Motor neuron (in vitro differentiated cells): Measurements from ENCODE around the gene BEX5. TPM values are rescaled to one million over a fixed set of nuclear protein-coding genes. Genes with fewer than 3 reads are reported as not detected.
A peak's percentile ranks its signal among the peaks of the same experiment; 100 is the strongest.
"Not testable (repeated sequence)": the region's sequence is repeated elsewhere in the genome, so short reads cannot be mapped to it uniquely, and the experiment has no call there.

ENCODE experiments used
- ATAC-seq, 8 experiments: fragments of 200-7000 bp; cut with Tn5 transposase; replicated peaks in 6 of 8; 2 replicates each; pipeline ENCODE4 v1.8.0; 2021; ENCODE audit warnings: mild to moderate bottlenecking in 8 of 8, moderate library complexity in 8 of 8
- H3K27ac ChIP-seq, 2 donors: fragments of 250-450 bp; sonication (Bioruptor Pico); 2 replicates each; pipeline ENCODE4 v1.9.0; 2021; ENCODE audit warnings: antibody characterized with exemption in 2 of 2, mild to moderate bottlenecking in 2 of 2, moderate library complexity in 1 of 2
- H3K4me1 ChIP-seq, 2 donors: fragments of 250-450 bp; sonication (Bioruptor Pico); replicated peaks in 1 of 2; 2 replicates each; pipeline ENCODE4 v1.6.1; 2021; ENCODE audit warnings: antibody characterized with exemption in 2 of 2, mild to moderate bottlenecking in 2 of 2, moderate library complexity in 1 of 2
- H3K4me3 ChIP-seq, 5 donors: fragments of 250-450 bp; sonication (Bioruptor Pico); 2 replicates each; pipeline ENCODE4 v1.9.0; 2021; ENCODE audit warnings: antibody characterized with exemption in 5 of 5, mild to moderate bottlenecking in 5 of 5, moderate library complexity in 4 of 5
- WGBS, 10 experiments: fragments of 450-650 bp; shearing (Covaris generic); methylation state at CpG; one replicate each; pipeline ENCODE4 v1.0.0; 2022; 5-methylcytosine and 5-hydroxymethylcytosine counted together
- in situ Hi-C, 9 experiments: fragments of 400-800 bp; cut with MboI; loops; one replicate each; pipeline ENCODE4 v1.15.0; 2021; ENCODE audit warnings: low sequenced_read_pairs in 9 of 9, low pct_unique_long_range_greater_than_20kb in 2 of 9; ENCODE audit not compliant: unreplicated experiment in 9 of 9
- total RNA-seq, 8 experiments: library from RNA; unstranded; fragments of 300-600 nt; gene quantifications; 2 replicates each; pipeline versions ENCODE4 v1.2.3 to v1.2.4, GENCODE V29; 2022

Gene BEX5
- total RNA-seq, 8 experiments from 2014 or later, result 0.94 to 56.4 (median 30.0) TPM; not detected in 1

DNA sequence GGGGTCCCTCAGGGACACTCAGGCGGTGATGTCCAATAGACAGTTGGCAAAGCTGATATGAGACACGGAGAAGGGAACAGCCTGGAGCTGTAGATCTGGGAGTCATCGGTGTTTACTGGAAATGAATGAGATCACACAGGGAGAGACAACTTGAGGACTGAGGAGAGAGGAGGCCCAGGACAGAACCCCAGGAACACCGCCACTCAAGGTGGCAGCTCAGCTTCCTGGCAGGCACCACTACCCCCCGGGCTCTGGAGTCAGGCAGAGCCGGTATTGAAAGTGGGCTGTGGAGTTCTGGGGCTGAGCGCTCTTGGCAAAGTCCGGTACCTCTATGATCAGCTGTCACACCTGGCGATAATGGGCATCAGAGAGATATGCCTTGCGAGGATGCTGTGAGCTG is 30.8 kb downstream of the BEX5 start:
- H3K27ac ChIP-seq, H3K4me1 ChIP-seq, in situ Hi-C loops: not testable (repeated sequence)
- 31% methylated on average over 2 of the region's 10 CpGs; no CpG with 5 or more reads in 9 of the 10 experiments for WGBS, 10 experiments
- peak overlapping the region; percentile 42 to 50 (median 46) for H3K4me3 ChIP-seq
- ATAC-seq, result peak in 6 of 8 experiments; percentile 22 to 56 (median 50)

DNA sequence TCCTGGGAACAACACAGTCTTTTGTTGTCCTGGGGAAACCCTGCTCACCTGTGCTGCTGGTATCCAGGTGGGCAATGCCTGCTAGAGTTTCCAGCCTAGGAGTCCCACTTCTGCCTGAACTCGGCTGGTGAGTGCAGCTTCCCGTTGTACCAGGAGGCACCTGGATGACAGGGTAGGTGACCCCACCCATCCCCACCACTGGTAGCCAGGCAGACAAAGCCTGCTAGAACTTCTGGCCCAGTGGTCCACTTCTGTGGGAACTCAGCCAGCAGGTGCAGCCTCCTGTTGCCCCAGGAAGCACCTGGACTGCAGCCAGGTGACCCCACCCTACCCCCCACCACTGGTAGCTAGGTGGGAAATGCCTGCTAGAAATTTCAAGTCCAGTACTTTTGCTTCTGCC is 40.0 kb downstream of the BEX5 start:
- Histone ChIP-seq H3K27ac (no peak overlapping the region), H3K4me3 (no peak overlapping the region), H3K4me1 (no peaks in the 10 kb centered on the region)
- in situ Hi-C loops, result no loop called here
- WGBS, 10 experiments, result 0 to 60% methylated on average over 1 of the region's 2 CpGs; no CpG with 5 or more reads in 8 of the 10 experiments
- no peak for ATAC-seq

DNA sequence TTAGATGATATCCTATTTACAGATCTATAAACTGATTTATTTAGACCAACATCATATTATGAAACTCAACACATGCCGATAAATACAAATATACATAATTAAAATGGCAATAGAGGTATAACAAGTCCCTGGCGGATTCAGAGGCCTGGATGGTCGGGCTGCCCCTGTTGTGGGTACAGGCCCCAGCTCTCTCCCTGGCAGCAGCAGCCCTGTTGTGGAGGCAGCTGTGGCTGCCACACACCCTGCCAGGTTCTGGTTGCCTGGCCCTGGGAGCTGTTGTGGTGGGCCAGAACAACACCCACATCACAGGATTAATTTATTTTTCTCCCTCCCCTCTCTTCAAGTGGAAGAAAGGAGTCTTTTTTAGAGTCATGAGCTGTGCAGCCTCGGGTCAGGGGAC is 42.4 kb downstream of the BEX5 start:
- H3K27ac ChIP-seq, result no peak overlapping the region
- no peak for ATAC-seq
- in situ Hi-C loops, result no loop called here
- H3K4me3 ChIP-seq, result no peak overlapping the region
- WGBS, 10 experiments, result 29 to 100% (median 65%) methylated on average over 1 to 3 of the region's 4 CpGs; no CpG with 5 or more reads in 4 of the 10 experiments
- no peaks in the 10 kb centered on the region for H3K4me1 ChIP-seq

Other genes with a start within 250 kb of the BEX5 start
- 10 to 100 TPM in 3 of 8 experiments, 1 to 10 TPM in 4, under 1 TPM in 1; 0.41 to 13.8 (median 4.9) TPM for gene ZMAT1, start 223.9 kb downstream of the BEX5 start, total RNA-seq
- gene TCEAL2, start 30.3 kb downstream of the BEX5 start, total RNA-seq, result 10 to 100 TPM in 4 of 8 experiments, 1 to 10 TPM in 1, under 1 TPM in 2, not detected in 1; 0.56 to 31.5 (median 16.7) TPM
- gene TCEAL6, start 13.5 kb downstream of the BEX5 start, total RNA-seq, result 1 to 10 TPM in 1 of 8 experiments, under 1 TPM in 3, not detected in 4; 0.17 to 7.7 (median 0.61) TPM
- not detected for gene TCP11X1, start 59.3 kb upstream of the BEX5 start, total RNA-seq
- not detected for gene NXF2, start 91.2 kb upstream of the BEX5 start, total RNA-seq